Stimulated activated CD8-positive, alpha-beta memory T cell treated with anti-CD3 and anti-CD28 coated beads, Interleukin-12 subunit alpha, Interleukin-12 subunit beta, amount 100 ng/mL, for 1 hour (primary cell): ENCODE results near the gene MPP1.

Experiments
- DNase-seq: peaks from one replicate; pipeline ENCODE4 v3.0.0-alpha.2; 2020; ENCODE audit warnings: low read depth

The MPP1 gene

GRCh38 chrX:154812341-154813101, 7.2 kb upstream of the MPP1 start:
- no peak for DNase-seq

- no peak for DNase-seq
Measured at GRCh38 chrX:154809939-154810665, 4.8 kb upstream of the MPP1 start.

- no peak for DNase-seq
Measured at GRCh38 chrX:154806837-154807501, 1.7 kb upstream of the MPP1 start.

GRCh38 chrX:154805696-154806091, 409 bp upstream of the MPP1 start:
- DNase-seq, result no peak

GRCh38 chrX:154804261-154804956, 876 bp downstream of the MPP1 start:
- DNase-seq, result no peak

- no peak for DNase-seq
Measured at GRCh38 chrX:154802947-154803346, 2.3 kb downstream of the MPP1 start.

GRCh38 chrX:154800478-154801210, 4.6 kb downstream of the MPP1 start:
- DNase-seq, result no peak

GRCh38 chrX:154799556-154800348, 5.5 kb downstream of the MPP1 start:
- DNase-seq, result no peak

GRCh38 chrX:154797006-154797405, 8.3 kb downstream of the MPP1 start:
- no peak for DNase-seq

GRCh38 chrX:154795016-154795415, 10.3 kb downstream of the MPP1 start:
- no peak for DNase-seq

GRCh38 chrX:154793084-154793795, 12.0 kb downstream of the MPP1 start:
- no peak for DNase-seq

- no peak for DNase-seq
Measured at GRCh38 chrX:154791939-154792338, 13.3 kb downstream of the MPP1 start.

- no peak for DNase-seq
Measured at GRCh38 chrX:154791467-154791866, 13.8 kb downstream of the MPP1 start.

- DNase-seq, result no peak
Measured at GRCh38 chrX:154785716-154786115, 19.6 kb downstream of the MPP1 start.

- DNase-seq, result no peak
Measured at GRCh38 chrX:154784149-154784995, 20.9 kb downstream of the MPP1 start.

GRCh38 chrX:154780968-154781367, 24.3 kb downstream of the MPP1 start:
- DNase-seq, result no peak

GRCh38 chrX:154779261-154779660, 26.0 kb downstream of the MPP1 start:
- no peak for DNase-seq

- DNase-seq, result no peak
Measured at GRCh38 chrX:154776753-154777152, 28.5 kb downstream of the MPP1 start.
